ENCODE data around the gene CD151. TPM values are rescaled to one million over a fixed set of nuclear protein-coding genes. Genes with fewer than 3 reads are reported as not detected.

The CD151 gene
- total RNA-seq, 1 experiment from 2014 or later: 115 TPM

DNA sequence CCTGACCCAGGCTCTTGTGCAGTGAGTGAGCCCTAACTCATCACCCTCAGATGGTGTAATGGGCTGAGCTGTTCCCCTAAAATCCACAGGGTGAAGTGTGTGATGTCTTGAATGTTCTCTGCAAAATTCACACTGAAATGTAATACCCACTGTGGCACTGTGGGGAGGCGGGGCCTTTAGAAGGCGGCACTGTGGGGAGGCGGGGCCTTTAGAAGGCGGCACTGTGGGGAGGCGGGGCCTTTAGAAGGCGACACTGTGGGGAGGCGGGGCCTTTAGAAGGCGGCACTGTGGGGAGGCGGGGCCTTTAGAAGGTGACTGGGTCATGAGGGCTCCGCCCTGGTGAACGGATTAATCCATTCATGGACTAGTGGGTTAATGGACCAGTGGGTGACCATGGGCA lies 44.8 kb downstream of the CD151 start:
- peak overlapping the region; percentile 87; the same call in 1 of the 2 replicates for H3K27ac Mint-ChIP-seq
- peaks cover 3% of the 10 kb centered on the region for H3K27me3 Mint-ChIP-seq (ENCODE audit: low read depth)
- ChIA-PET CTCF (interaction anchor here (1.5 kb wide), 1 partner anchor 173 kb away, joined by 5 read pairs; no protein-coding TSS in a partner anchor), POLR2A (no interaction called here)
- H3K4me1 Mint-ChIP-seq: no peaks in the 10 kb centered on the region
- H3K9me3 Mint-ChIP-seq: no peaks in the 10 kb centered on the region
- DNase-seq (ENCODE audit: low spot score) (peak; percentile 82), ATAC-seq (peak; percentile 90)
- peaks cover 41% of the 10 kb centered on the region for H3K36me3 Mint-ChIP-seq
- H3K4me3 Mint-ChIP-seq: no peak overlapping the region
- TF ChIP-seq NFYB (CRISPR knock-in tag; conservative IDR thresholded peaks at IDR 0.05; ENCODE audit: low read depth): no peak
- no peak for TF ChIP-seq OVOL2 (CRISPR knock-in tag; IDR thresholded peaks at IDR 0.05; ENCODE audit: borderline replicate concordance)
- no peak for TF ChIP-seq STAT6 (CRISPR knock-in tag; conservative IDR thresholded peaks at IDR 0.05; ENCODE audit: low read depth)
- no peak for TF ChIP-seq SMAD3 (CRISPR knock-in tag; IDR thresholded peaks at IDR 0.05; ENCODE audit: borderline replicate concordance)
- TF ChIP-seq ERG (CRISPR knock-in tag; IDR thresholded peaks at IDR 0.05): no peak

DNA sequence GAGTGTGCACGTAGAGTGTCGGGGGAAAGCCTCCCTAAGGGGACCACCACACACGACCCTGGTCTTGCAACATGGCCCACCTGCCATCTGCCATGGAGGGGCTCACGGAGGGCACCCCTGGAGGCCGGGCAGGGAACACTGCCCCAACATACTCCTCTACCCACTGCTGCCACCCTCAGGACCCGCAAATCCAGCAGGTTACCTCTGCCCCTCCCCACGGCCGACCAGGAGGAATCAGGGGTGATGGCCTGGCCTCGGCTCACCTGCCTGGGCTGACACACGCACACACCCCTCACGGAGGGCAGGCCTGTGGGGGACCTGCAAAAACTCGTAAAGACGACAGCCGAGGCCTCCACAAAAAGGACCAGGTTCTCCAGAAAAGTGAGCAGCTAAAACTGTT lies 47.7 kb downstream of the CD151 start:
- ATAC-seq: no peak
- CTCF ChIA-PET: no interaction called here
- Mint-ChIP-seq H3K36me3 (peaks cover 36% of the 10 kb centered on the region), H3K27me3 (ENCODE audit: low read depth) (peaks cover 2% of the 10 kb centered on the region; the same call in 1 of the 2 replicates), H3K9me3 (no peaks in the 10 kb centered on the region), H3K4me1 (no peaks in the 10 kb centered on the region), H3K27ac (no peak overlapping the region), H3K4me3 (no peak overlapping the region)
- POLR2A ChIA-PET: no interaction called here
- peak; percentile 32 for DNase-seq (ENCODE audit: low spot score)
- TF ChIP-seq ZSCAN18 (CRISPR knock-in tag; IDR thresholded peaks at IDR 0.05): no peak
- TF ChIP-seq ELF4 (CRISPR knock-in tag; IDR thresholded peaks at IDR 0.05; ENCODE audit: low read depth): no peak
- no peak for TF ChIP-seq ZNF219 (CRISPR knock-in tag; IDR thresholded peaks at IDR 0.05; ENCODE audit: borderline replicate concordance)
- TF ChIP-seq ZNF423 (CRISPR knock-in tag; IDR thresholded peaks at IDR 0.05): no peak
- TF ChIP-seq, protein P1, sequence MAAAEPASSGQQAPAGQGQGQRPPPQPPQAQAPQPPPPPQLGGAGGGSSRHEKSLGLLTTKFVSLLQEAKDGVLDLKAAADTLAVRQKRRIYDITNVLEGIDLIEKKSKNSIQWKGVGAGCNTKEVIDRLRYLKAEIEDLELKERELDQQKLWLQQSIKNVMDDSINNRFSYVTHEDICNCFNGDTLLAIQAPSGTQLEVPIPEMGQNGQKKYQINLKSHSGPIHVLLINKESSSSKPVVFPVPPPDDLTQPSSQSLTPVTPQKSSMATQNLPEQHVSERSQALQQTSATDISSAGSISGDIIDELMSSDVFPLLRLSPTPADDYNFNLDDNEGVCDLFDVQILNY (CRISPR knock-in tag; IDR thresholded peaks at IDR 0.05): no peak
- TF ChIP-seq GRHL2 (CRISPR knock-in tag; IDR thresholded peaks at IDR 0.05; ENCODE audit: insufficient replicate concordance, severe bottlenecking): no peak
- no peak for TF ChIP-seq ZNF263 (CRISPR knock-in tag; IDR thresholded peaks at IDR 0.05; ENCODE audit: low read depth)
- TF ChIP-seq, protein P2, sequence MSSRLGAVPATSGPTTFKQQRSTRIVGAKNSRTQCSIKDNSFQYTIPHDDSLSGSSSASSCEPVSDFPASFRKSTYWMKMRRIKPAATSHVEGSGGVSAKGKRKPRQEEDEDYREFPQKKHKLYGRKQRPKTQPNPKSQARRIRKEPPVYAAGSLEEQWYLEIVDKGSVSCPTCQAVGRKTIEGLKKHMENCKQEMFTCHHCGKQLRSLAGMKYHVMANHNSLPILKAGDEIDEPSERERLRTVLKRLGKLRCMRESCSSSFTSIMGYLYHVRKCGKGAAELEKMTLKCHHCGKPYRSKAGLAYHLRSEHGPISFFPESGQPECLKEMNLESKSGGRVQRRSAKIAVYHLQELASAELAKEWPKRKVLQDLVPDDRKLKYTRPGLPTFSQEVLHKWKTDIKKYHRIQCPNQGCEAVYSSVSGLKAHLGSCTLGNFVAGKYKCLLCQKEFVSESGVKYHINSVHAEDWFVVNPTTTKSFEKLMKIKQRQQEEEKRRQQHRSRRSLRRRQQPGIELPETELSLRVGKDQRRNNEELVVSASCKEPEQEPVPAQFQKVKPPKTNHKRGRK (CRISPR knock-in tag; IDR thresholded peaks at IDR 0.05; ENCODE audit: borderline replicate concordance): no peak
- no peak for TF ChIP-seq ZNF121 (CRISPR knock-in tag; IDR thresholded peaks at IDR 0.05)
- TF ChIP-seq ZNF396 (CRISPR knock-in tag; IDR thresholded peaks at IDR 0.05; ENCODE audit: borderline replicate concordance): no peak
- no peak for TF ChIP-seq JAZF1 (CRISPR knock-in tag; IDR thresholded peaks at IDR 0.05)
- no peak for TF ChIP-seq FOXJ3 (CRISPR knock-in tag; IDR thresholded peaks at IDR 0.05; ENCODE audit: borderline replicate concordance)
- TF ChIP-seq GTF2I (CRISPR knock-in tag; conservative IDR thresholded peaks at IDR 0.05): no peak

Data from WTC11 (cell line).